Common myeloid progenitor, CD34-positive (primary cell): ENCODE data around the gene OTUB2.

ENCODE experiments used
- CTCF ChIA-PET: fragments of 350-600 bp; sonication (Branson Sonifier 250); formaldehyde crosslinking; loops from one replicate; lab custom pipeline; 2021; ENCODE audit warnings: antibody characterized with exemption; lab: Charles Lee
- POLR2A ChIA-PET: fragments of 350-600 bp; sonication (Branson Sonifier 250); formaldehyde crosslinking; loops from one replicate; lab custom pipeline; 2021; ENCODE audit warnings: antibody characterized with exemption; lab: Charles Lee
- DNase-seq, 3 donors: peaks; one replicate each; pipeline versions ENCODE4 v3.0.0 to v3.0.0-alpha.2; 2013
- H3K27ac ChIP-seq, 2 experiments: 1 replicate in 1 of 2; 2 replicates in 1 of 2; pipeline ENCODE4 v1.7.0; 2013; ENCODE audit warnings: inconsistent platforms in 2 of 2, low read length in 2 of 2, mild to moderate bottlenecking in 2 of 2, low read depth in 1 of 2, moderate library complexity in 1 of 2; ENCODE audit not compliant: severe bottlenecking in 2 of 2, insufficient read depth in 1 of 2, poor library complexity in 1 of 2
- H3K27me3 ChIP-seq, 5 experiments: replicated peaks in 2 of 5; 1 replicate in 3 of 5; 2 replicates in 2 of 5; pipeline versions ENCODE4 v1.6.1 to v1.7.0; 2013; ENCODE audit warnings: low read length in 4 of 5, mild to moderate bottlenecking in 2 of 5, moderate library complexity in 2 of 5, inconsistent platforms in 1 of 5; ENCODE audit not compliant: insufficient read depth in 5 of 5, control insufficient read depth in 4 of 5
- H3K36me3 ChIP-seq, 4 experiments: 1 replicate in 2 of 4; 2 replicates in 2 of 4; pipeline versions ENCODE4 v1.6.1 to v1.7.0; 2013; ENCODE audit warnings: low read length in 3 of 4, control low read depth in 1 of 4, mild to moderate bottlenecking in 1 of 4; ENCODE audit not compliant: control insufficient read depth in 4 of 4, insufficient read depth in 4 of 4
- H3K4me1 ChIP-seq, 4 experiments: 1 replicate in 3 of 4; 2 replicates in 1 of 4; pipeline versions ENCODE4 v1.6.1 to v1.7.1; 2013; ENCODE audit warnings: low read length in 3 of 4, mild to moderate bottlenecking in 3 of 4, control low read depth in 1 of 4, inconsistent platforms in 1 of 4, moderate library complexity in 1 of 4; ENCODE audit not compliant: control insufficient read depth in 4 of 4, insufficient read depth in 4 of 4; ENCODE audit errors: control extremely low read depth in 1 of 4
- H3K4me3 ChIP-seq, 7 experiments: 1 replicate in 4 of 7; 2 replicates in 3 of 7; pipeline versions ENCODE4 v1.5.1 to v1.7.0; 2013; ENCODE audit warnings: mild to moderate bottlenecking in 7 of 7, low read length in 6 of 7, moderate library complexity in 6 of 7, inconsistent platforms in 2 of 7, low read depth in 2 of 7, control low read depth in 1 of 7; ENCODE audit not compliant: insufficient read depth in 4 of 7, control insufficient read depth in 1 of 7; ENCODE audit errors: extremely low read depth in 1 of 7
- H3K9me3 ChIP-seq, 5 experiments: 1 replicate in 4 of 5; 2 replicates in 1 of 5; pipeline versions ENCODE4 v1.6.1 to v1.7.1; 2013; ENCODE audit warnings: low read length in 4 of 5, mild to moderate bottlenecking in 2 of 5, inconsistent platforms in 1 of 5, low read depth in 1 of 5, moderate library complexity in 1 of 5; ENCODE audit not compliant: control insufficient read depth in 4 of 5, insufficient read depth in 2 of 5; ENCODE audit errors: control extremely low read depth in 1 of 5
- WGBS: methylation state at CpG from one replicate; pipeline ENCODE4 v1.1.5; 2013; ENCODE audit not compliant: insufficient coverage; 5-methylcytosine and 5-hydroxymethylcytosine counted together

The OTUB2 gene

DNA sequence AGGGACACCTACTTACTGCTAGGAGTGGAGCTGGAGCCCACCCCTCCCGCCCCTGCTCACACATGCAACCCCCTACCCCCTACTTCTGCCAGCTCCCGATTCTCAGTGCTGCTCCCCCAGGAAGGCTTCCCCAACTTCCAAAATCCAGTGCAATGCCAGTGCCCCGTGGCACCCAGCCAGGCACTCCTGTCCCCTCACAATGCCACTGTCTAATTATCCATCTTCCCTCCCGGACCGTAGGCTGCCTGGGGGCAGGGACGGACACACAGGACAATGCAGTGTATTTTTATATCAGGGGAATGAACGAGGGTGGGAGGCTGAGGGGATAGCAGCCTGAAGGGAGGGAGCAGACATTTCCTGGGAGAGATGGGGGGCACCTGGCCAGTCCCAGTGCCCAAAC, 12.4 kb downstream of the OTUB2 start:
- H3K4me1 ChIP-seq: no peaks in the 10 kb centered on the region

GRCh38 chr14:94038921-94039629, 12.9 kb downstream of the OTUB2 start:
- H3K36me3 ChIP-seq: peaks cover 0 to 5% (median 2%) of the 10 kb centered on the region in 4 experiments
- WGBS: 100% methylated on average over 8 of the region's 11 CpGs
- POLR2A ChIA-PET: no interaction called here
- DNase-seq: no peak
- CTCF ChIA-PET: interaction anchor here (0.7 to 6.5 kb wide), 5 partner anchors 10 to 98 kb away, joined by 3 to 50 read pairs (median 4); partner anchors contain the start of genes DDX24 and IFI27L1
- H3K9me3 ChIP-seq: peaks cover 0 to 2% (median 0%) of the 10 kb centered on the region in 5 experiments
- no peak overlapping the region for H3K27ac ChIP-seq
- no peaks in the 10 kb centered on the region for H3K27me3 ChIP-seq
- H3K4me1 ChIP-seq: no peaks in the 10 kb centered on the region
- H3K4me3 ChIP-seq: no peak overlapping the region

More for the DNA sequence above, 12.4 kb downstream of the OTUB2 start:
- DNase-seq: no peak
- Histone ChIP-seq H3K9me3 (peaks cover 0 to 2% (median 0%) of the 10 kb centered on the region in 5 experiments), H3K27me3 (no peaks in the 10 kb centered on the region), H3K27ac (no peak overlapping the region), H3K36me3 (no peaks in the 10 kb centered on the region), H3K4me3 (no peak overlapping the region)
- whole genome bisulfite sequencing: 100% methylated on average over 6 of the region's 7 CpGs
- ChIA-PET POLR2A (interaction anchor here (0.6 kb wide), 1 partner anchor 139 kb away, joined by 3 read pairs; no protein-coding TSS in a partner anchor), CTCF (interaction anchor here (0.8 to 6.5 kb wide), 6 partner anchors 8 to 136 kb away, joined by 3 to 50 read pairs (median 5); no protein-coding TSS in a partner anchor)

GRCh38 chr14:94040247-94040646, 14.1 kb downstream of the OTUB2 start:
- no peak overlapping the region for H3K4me3 ChIP-seq
- POLR2A ChIA-PET: no interaction called here
- WGBS: 88% methylated on average over 3 of the region's 5 CpGs
- no peak for DNase-seq
- H3K9me3 ChIP-seq: no peaks in the 10 kb centered on the region
- no peaks in the 10 kb centered on the region for H3K4me1 ChIP-seq
- no peaks in the 10 kb centered on the region for H3K27me3 ChIP-seq
- no peak overlapping the region for H3K27ac ChIP-seq
- CTCF ChIA-PET: interaction anchor here (6.5 kb wide), 1 partner anchor 97 kb away, joined by 50 read pairs; no protein-coding TSS in a partner anchor
- peaks cover 0 to 13% (median 6%) of the 10 kb centered on the region in 4 experiments for H3K36me3 ChIP-seq

GRCh38 chr14:94040796-94041195, 14.7 kb downstream of the OTUB2 start:
- POLR2A ChIA-PET: no interaction called here
- no peaks in the 10 kb centered on the region for H3K4me1 ChIP-seq
- DNase-seq: no peak
- H3K4me3 ChIP-seq: no peak overlapping the region
- H3K27me3 ChIP-seq: no peaks in the 10 kb centered on the region
- H3K9me3 ChIP-seq: no peaks in the 10 kb centered on the region
- H3K36me3 ChIP-seq: peaks cover 0 to 19% (median 11%) of the 10 kb centered on the region in 4 experiments
- 100% methylated on average over 13 of the region's 13 CpGs for WGBS
- no peak overlapping the region for H3K27ac ChIP-seq
- CTCF ChIA-PET: no interaction called here

DNA sequence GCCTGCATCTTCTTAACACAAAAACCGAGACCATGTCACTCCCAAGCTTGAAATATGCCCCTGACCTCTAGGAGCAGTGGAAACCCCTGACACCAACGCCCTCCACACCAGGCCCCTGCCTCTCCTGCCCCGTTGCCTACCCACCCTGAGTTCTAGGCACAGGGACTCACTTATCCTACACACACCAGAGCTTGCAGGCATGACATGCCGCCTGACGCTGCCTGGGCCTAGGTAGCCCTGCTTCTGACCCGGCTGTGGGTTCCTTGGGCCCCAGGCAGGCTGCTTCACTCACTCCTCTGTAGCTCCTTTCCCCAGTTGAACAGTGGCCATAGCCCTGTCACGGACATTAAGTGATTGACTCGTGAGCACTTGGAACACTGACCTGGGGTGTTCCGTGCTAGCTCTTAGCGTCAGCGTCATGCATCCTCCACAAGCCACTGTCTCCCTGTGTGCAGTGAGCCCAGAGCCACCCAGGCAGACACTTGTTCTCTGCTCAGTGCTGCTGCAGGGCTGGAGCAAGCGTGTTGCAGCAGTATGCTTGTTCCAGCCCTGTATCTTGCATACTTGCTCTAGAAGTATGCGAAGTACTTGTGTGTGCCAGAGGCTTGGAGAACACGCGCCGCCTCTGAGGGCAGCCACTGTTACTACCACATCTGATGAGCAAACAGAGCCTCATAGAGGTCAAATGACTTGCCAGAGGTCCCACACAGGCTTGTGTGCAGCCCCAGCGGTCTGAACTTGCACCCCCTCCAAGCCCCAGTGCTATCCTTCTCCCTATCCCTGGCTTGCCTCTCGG, 15.6 kb downstream of the OTUB2 start:
- WGBS: 95% methylated on average over 17 of the region's 18 CpGs
- CTCF ChIA-PET: no interaction called here
- DNase-seq: no peak

DNA sequence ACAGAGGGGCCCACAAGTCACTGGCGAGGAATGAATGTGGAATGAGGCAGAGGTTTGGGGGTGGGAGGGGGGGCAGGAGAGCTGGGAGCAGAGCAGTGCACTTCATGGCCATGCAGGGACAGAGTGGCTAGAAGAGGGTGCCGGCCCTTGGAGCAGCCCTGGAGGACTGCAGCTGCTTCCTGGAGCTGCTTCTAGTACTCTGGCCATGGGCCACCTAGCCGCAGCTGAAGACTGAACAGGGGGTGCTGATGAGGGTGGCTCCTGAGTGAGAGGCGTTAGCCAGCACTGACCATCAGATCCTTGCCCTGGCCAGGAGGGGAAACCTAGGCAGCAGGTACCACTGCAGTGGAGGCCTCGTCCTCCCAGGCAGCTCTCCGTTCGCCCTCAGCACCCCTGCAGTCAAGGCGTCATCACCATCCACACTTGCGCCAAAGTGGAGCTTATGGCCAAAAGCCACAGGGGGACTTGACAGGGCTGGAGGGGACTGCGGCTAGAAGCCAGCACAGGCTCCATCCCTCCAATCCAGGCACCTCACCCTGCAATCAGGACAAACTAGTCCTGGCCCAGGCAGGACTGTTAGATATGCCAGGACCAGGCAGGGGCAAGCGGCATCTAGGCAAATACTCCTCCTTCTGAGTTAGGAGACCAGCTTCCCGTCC, 16.4 kb downstream of the OTUB2 start:
- CTCF ChIA-PET: interaction anchor here (1.2 to 3.2 kb wide), 3 partner anchors 9 to 94 kb away, joined by 3 to 14 read pairs (median 5); no protein-coding TSS in a partner anchor

More for the DNA sequence above, 15.6 kb downstream of the OTUB2 start:
- POLR2A ChIA-PET: no interaction called here
- Histone ChIP-seq H3K27ac (no peak overlapping the region), H3K36me3 (peaks cover 0 to 27% (median 16%) of the 10 kb centered on the region in 4 experiments), H3K9me3 (no peaks in the 10 kb centered on the region), H3K27me3 (no peaks in the 10 kb centered on the region), H3K4me1 (no peaks in the 10 kb centered on the region), H3K4me3 (no peak overlapping the region)

More for the DNA sequence above, 16.4 kb downstream of the OTUB2 start:
- Histone ChIP-seq H3K4me3 (no peak overlapping the region), H3K4me1 (no peaks in the 10 kb centered on the region), H3K36me3 (peaks cover 2 to 35% (median 22%) of the 10 kb centered on the region in 4 experiments), H3K27ac (no peak overlapping the region), H3K9me3 (no peaks in the 10 kb centered on the region), H3K27me3 (no peaks in the 10 kb centered on the region)
- WGBS: 93% methylated on average over 11 of the region's 12 CpGs
- DNase-seq: no peak
- POLR2A ChIA-PET: no interaction called here
